H1 (cell line): Measurements from ENCODE around the gene CWH43. TPM values are rescaled to one million over a fixed set of nuclear protein-coding genes. Genes with fewer than 3 reads are reported as not detected.

Experiments used
- BCL11A ChIP-seq, 2 experiments: IDR thresholded peaks; one replicate each; pipeline ENCODE4 v1.6.1; 2011; ENCODE audit warnings: low read depth in 2 of 2, low read length in 2 of 2, mild to moderate bottlenecking in 2 of 2
- CHD1 ChIP-seq: IDR thresholded peaks from 2 replicates; pipeline ENCODE4 v1.6.1; 2012; ENCODE audit warnings: low read depth, low read length, improper control_type of control experiment
- CHD2 ChIP-seq: IDR thresholded peaks from 2 replicates; pipeline ENCODE4 v1.6.1; 2012; ENCODE audit warnings: low read length, improper control_type of control experiment
- GTF2F1 ChIP-seq: IDR thresholded peaks from 2 replicates; pipeline ENCODE4 v1.6.1; 2012; ENCODE audit warnings: low read depth, low read length, improper control_type of control experiment, borderline replicate concordance
- HDAC6 ChIP-seq: IDR thresholded peaks from one replicate; pipeline ENCODE4 v1.7.1; 2012; ENCODE audit warnings: low read depth, mild to moderate bottlenecking, inconsistent platforms, low read length, moderate library complexity
- JUND ChIP-seq: IDR thresholded peaks from 2 replicates; pipeline ENCODE4 v1.6.1; 2011; ENCODE audit warnings: mild to moderate bottlenecking, improper control_type of control experiment, low read length
- MAFK ChIP-seq: IDR thresholded peaks from 2 replicates; pipeline ENCODE4 v1.6.1; 2012; ENCODE audit warnings: low read depth, mild to moderate bottlenecking, improper control_type of control experiment, low read length
- TCF12 ChIP-seq: IDR thresholded peaks from 2 replicates; pipeline ENCODE4 v1.6.1; 2011; ENCODE audit warnings: low read depth, mild to moderate bottlenecking, low read length
- polyA plus RNA-seq, 7 experiments: library from polyadenylated mRNA; depleted of rRNA in 3 of 7; stranded (reverse) in 5 of 7; unstranded in 2 of 7; fragments of >200 nt in 5 of 7; fragments of 200-250 nt in 2 of 7; gene quantifications; 1 replicate in 5 of 7; 2 replicates in 1 of 7; 4 replicates in 1 of 7; pipeline versions ENCODE4 v1.2.1 to v1.2.3, GENCODE V29; 2011 to 2013; ENCODE audit warnings: missing spikeins in 2 of 7, mixed read lengths in 2 of 7
- total RNA-seq: library from RNA; stranded (reverse); fragmentation: NEBNext Ultra II Directional; extraction: Animal tissue kit (Norgen Biotek cat#: 25700); gene quantifications from 2 replicates; pipeline ENCODE4 v1.2.1, GENCODE V29; 2021

CWH43 gene
- total and polyA plus RNA-seq, 2 of the 8 experiments (the other 6 are each of a cell fraction or from before 2014, with no cell fraction given) = not detected

GRCh38 chr4:48938831-48939230 lies 47.2 kb upstream of the CWH43 start (continued):
- TF ChIP-seq TCF12 (no peak), GTF2F1 (no peak), CHD2 (no peak), HDAC6 (no peak), JUND (no peak), CHD1 (no peak), MAFK (no peak), BCL11A (IDR thresholded peaks at IDR 0.05; ENCODE audit: low read depth in 2 of 2, low read length in 2 of 2) (no peak)
